ENCODE measurements around the gene SEC62. TPM values are rescaled to one million over a fixed set of nuclear protein-coding genes. Genes with fewer than 3 reads are reported as not detected.

Gene SEC62
- total and polyA plus RNA-seq, 2 of the 4 experiments (the other 2 are of a cell fraction), result 33.2 to 36.6 TPM

DNA sequence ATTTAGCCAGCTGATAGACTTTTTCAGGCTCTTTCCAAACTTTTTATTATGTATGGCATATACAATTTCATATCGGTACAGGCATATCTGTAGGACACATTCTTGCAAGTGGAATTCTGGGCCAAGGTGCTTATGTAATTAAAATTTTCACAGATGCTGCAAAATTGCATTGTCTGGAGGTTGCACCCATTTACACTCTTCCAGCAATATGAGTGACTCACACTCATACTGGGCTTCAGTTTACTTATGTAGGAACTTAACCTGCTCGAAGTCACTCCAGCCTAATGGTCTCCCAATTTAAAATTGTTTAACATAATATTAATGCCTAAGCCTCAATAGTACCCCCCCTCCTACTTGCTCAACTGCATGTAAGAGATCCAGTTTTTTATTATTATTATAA lies 11.2 kb upstream of the SEC62 start:
- Histone ChIP-seq H3K4me1 (ENCODE audit: control insufficient read depth, insufficient read depth, low read length) (no peaks in the 10 kb centered on the region), H3K27me3 (ENCODE audit: control insufficient read depth, insufficient read depth, low read length) (peaks cover 28% of the 10 kb centered on the region), H3K9me1 (ENCODE audit: insufficient read depth, low read length) (no peaks in the 10 kb centered on the region), H2BK120ac (ENCODE audit: low read depth, low read length) (no peak overlapping the region), H4K91ac (ENCODE audit: insufficient read depth, low read depth, low read length) (no peak overlapping the region), H4K5ac (ENCODE audit: low read depth, low read length) (no peak overlapping the region), H3K14ac (replicated peaks; ENCODE audit: low read depth, low read length) (no peak overlapping the region), H4K8ac (ENCODE audit: low read depth in 2 of 2, low read length in 2 of 2) (no peak overlapping the region), H3K18ac (ENCODE audit: low read depth, low read length) (no peak overlapping the region), H3K4me3 (ENCODE audit: insufficient read depth, low read depth, low read length) (no peak overlapping the region), H3K23ac (ENCODE audit: low read depth, low read length) (no peak overlapping the region), H3K79me1 (ENCODE audit: low read depth in 1 of 2, low read length in 2 of 2) (no peaks in the 10 kb centered on the region), H2AK5ac (ENCODE audit: low read depth, low read length) (no peak overlapping the region), H3K4me2 (ENCODE audit: low read depth, low read length) (no peak overlapping the region), H2BK15ac (ENCODE audit: low read depth, low read length) (no peak overlapping the region), H3K9ac (ENCODE audit: low read depth, low read length) (no peak overlapping the region), H2BK5ac (ENCODE audit: low read depth, low read length, poor library complexity, severe bottlenecking) (no peak overlapping the region), H2AK9ac (replicated peaks; ENCODE audit: low read depth, low read length, poor library complexity) (no peak overlapping the region), H3K27ac (ENCODE audit: insufficient read depth, low read length) (no peak overlapping the region), H2BK20ac (ENCODE audit: low read depth, low read length) (no peak overlapping the region), H2AFZ (replicated peaks; ENCODE audit: low read length, poor library complexity) (no peak overlapping the region), H4K20me1 (ENCODE audit: insufficient read depth, low read length) (no peaks in the 10 kb centered on the region), H3K56ac (ENCODE audit: extremely low read depth, insufficient read depth, low read length) (no peak overlapping the region), H3K4ac (ENCODE audit: low read depth, low read length) (no peak overlapping the region), H3K36me3 (ENCODE audit: control insufficient read depth, insufficient read depth, low read length) (no peaks in the 10 kb centered on the region), H3K9me3 (ENCODE audit: control insufficient read depth, insufficient read depth, low read length) (no peaks in the 10 kb centered on the region)
- intact Hi-C loops (cut with micrococcal nuclease) (no loop called here), dilution Hi-C loops (cut with HindIII; ENCODE audit: low sequenced_read_pairs, unreplicated experiment) (no loop called here), in situ Hi-C loops (cut with MboI; ENCODE audit: low sequenced_read_pairs) (no loop called here)
- DNase-seq, result no peak
- ATAC-seq (ENCODE audit: low read depth), result no peak
- TF ChIP-seq MAZ (IDR thresholded peaks at IDR 0.05; ENCODE audit: borderline replicate concordance, low read depth, low read length) (no peak), FOS (IDR thresholded peaks at IDR 0.05; ENCODE audit: low read depth, low read length) (no peak), MAFK (IDR thresholded peaks at IDR 0.05; ENCODE audit: low read depth, low read length) (no peak), BHLHE40 (IDR thresholded peaks at IDR 0.05; ENCODE audit: low read depth, low read length) (no peak), POLR2A (IDR thresholded peaks at IDR 0.05; ENCODE audit: low read depth, low read length) (no peak), RFX5 (IDR thresholded peaks at IDR 0.05; ENCODE audit: low read depth, low read length) (no peak), CTCF (conservative IDR thresholded peaks at IDR 0.05; ENCODE audit: low read depth, low read length) (no peak), RAD21 (IDR thresholded peaks at IDR 0.05; ENCODE audit: low read length) (no peak)
- BruUV-seq (replicated peaks), result no TSS peak
- CTCF ChIA-PET, result no interaction called here
- no CpG with 5 or more reads among the region's 2 CpGs for WGBS, 2 experiments (ENCODE audit: extremely low coverage in 2 of 2, insufficient read length in 1 of 2)
- POLR2A ChIA-PET (ENCODE audit: unreplicated experiment), result no interaction called here
